Keratinocyte (primary cell): Measurements from ENCODE around the gene GALNT14. TPM values are rescaled to one million over a fixed set of nuclear protein-coding genes. Genes with fewer than 3 reads are reported as not detected.

ENCODE experiments used
- DNase-seq: peaks from one replicate; pipeline ENCODE4 v3.0.0-alpha.2; 2011; ENCODE audit warnings: low read depth, missing footprints, low spot score
- FAIRE-seq: peaks from 2 replicates; lab custom pipeline; 2011; peaks lifted over from hg19 to GRCh38; lab: Jason Lieb, UNC
- H2AFZ ChIP-seq: 2 replicates; pipeline ENCODE4 v1.6.0; 2012; ENCODE audit warnings: low read length, control low read depth, inconsistent platforms; ENCODE audit not compliant: control insufficient read depth
- H3K27ac ChIP-seq: 2 replicates; pipeline ENCODE4 v1.5.1; 2011; ENCODE audit warnings: low read length; ENCODE audit not compliant: control insufficient read depth, insufficient read depth
- H3K27me3 ChIP-seq: 3 replicates; pipeline ENCODE4 v1.6.0; 2011; ENCODE audit warnings: low read length; ENCODE audit not compliant: control insufficient read depth, insufficient read depth; ENCODE audit errors: extremely low read depth
- H3K36me3 ChIP-seq, 2 experiments: 2 replicates in 1 of 2; 3 replicates in 1 of 2; pipeline ENCODE4 v1.5.1; 2011; ENCODE audit warnings: low read length in 2 of 2, mild to moderate bottlenecking in 1 of 2; ENCODE audit not compliant: control insufficient read depth in 2 of 2, insufficient read depth in 2 of 2; ENCODE audit errors: extremely low read depth in 1 of 2
- H3K4me1 ChIP-seq: 3 replicates; pipeline ENCODE4 v1.5.1; 2011; ENCODE audit warnings: low read length; ENCODE audit not compliant: control insufficient read depth, insufficient read depth; ENCODE audit errors: extremely low read depth
- H3K4me2 ChIP-seq: 3 replicates; pipeline ENCODE4 v1.6.0; 2011; ENCODE audit warnings: low read depth, low read length; ENCODE audit not compliant: control insufficient read depth, insufficient read depth; ENCODE audit errors: extremely low read depth
- H3K4me3 ChIP-seq, 3 experiments: fragments of 200-600 bp in 1 of 3; sonication (generic) in 1 of 3; 2 replicates in 2 of 3; 3 replicates in 1 of 3; pipeline ENCODE4 v1.5.1; 2011 to 2016; ENCODE audit warnings: low read length in 3 of 3, mild to moderate bottlenecking in 3 of 3, control low read depth in 2 of 3, inconsistent platforms in 1 of 3, low read depth in 1 of 3, mixed read lengths in 1 of 3, mixed run types in 1 of 3, moderate library complexity in 1 of 3; ENCODE audit not compliant: control insufficient read depth in 2 of 3, insufficient read depth in 2 of 3; ENCODE audit errors: extremely low read depth in 1 of 3
- H3K79me2 ChIP-seq: 2 replicates; pipeline ENCODE4 v1.6.0; 2012; ENCODE audit warnings: low read length; ENCODE audit not compliant: control insufficient read depth, insufficient read depth
- H3K9ac ChIP-seq: 3 replicates; pipeline ENCODE4 v1.6.0; 2011; ENCODE audit warnings: low read length; ENCODE audit not compliant: control insufficient read depth, insufficient read depth; ENCODE audit errors: extremely low read depth
- H3K9me1 ChIP-seq: 3 replicates; pipeline ENCODE4 v1.6.0; 2011; ENCODE audit warnings: low read length; ENCODE audit not compliant: control insufficient read depth, insufficient read depth; ENCODE audit errors: extremely low read depth
- H3K9me3 ChIP-seq: 2 replicates; pipeline ENCODE4 v1.5.1; 2012; ENCODE audit warnings: low read depth, low read length; ENCODE audit not compliant: control insufficient read depth
- H4K20me1 ChIP-seq: 3 replicates; pipeline ENCODE4 v1.6.0; 2011; ENCODE audit warnings: low read length; ENCODE audit not compliant: control insufficient read depth, insufficient read depth; ENCODE audit errors: extremely low read depth
- EZH2 ChIP-seq: IDR thresholded peaks from one replicate; pipeline ENCODE4 v1.6.1; 2012; ENCODE audit warnings: inconsistent platforms, mild to moderate bottlenecking, low read length, moderate library complexity
- dilution Hi-C: fragments of 300-500 bp; cut with MboI; formaldehyde crosslinking; loops from one replicate; pipeline ENCODE4 v1.7.0; 2020; ENCODE audit warnings: low sequenced_read_pairs; ENCODE audit not compliant: extremely low pct_ligation_motif_present
- polyA plus RNA-seq, 5 experiments: library from polyadenylated mRNA; depleted of rRNA in 3 of 5; stranded (reverse) in 3 of 5; stranded (forward) in 1 of 5; unstranded in 1 of 5; fragments of >200 nt; gene quantifications; 1 replicate in 1 of 5; 2 replicates in 3 of 5; 3 replicates in 1 of 5; pipeline versions ENCODE4 v1.2.1 to v1.2.3, GENCODE V29; 2011 to 2012; ENCODE audit warnings: missing spikeins in 2 of 5, low read depth in 1 of 5, low replicate concordance in 1 of 5
- TF ChIP-seq, protein P1 (sequence below), 3 experiments: IDR thresholded peaks in 1 of 3; conservative IDR thresholded peaks in 1 of 3; optimal IDR thresholded peaks in 1 of 3; 2 replicates in 2 of 3; 3 replicates in 1 of 3; pipeline versions ENCODE3 to v1.5.1; 2011; ENCODE audit warnings: low read length in 3 of 3, mild to moderate bottlenecking in 3 of 3, moderate library complexity in 2 of 3, control low read depth in 1 of 3, inconsistent platforms in 1 of 3; ENCODE audit not compliant: insufficient read depth in 2 of 3; ENCODE audit errors: extremely low read depth in 1 of 3

The GALNT14 gene
- polyA plus RNA-seq, 1 donor (not counting 4 experiments of a cell fraction or from before 2014, with no cell fraction given) = 27.4 TPM

DNA sequence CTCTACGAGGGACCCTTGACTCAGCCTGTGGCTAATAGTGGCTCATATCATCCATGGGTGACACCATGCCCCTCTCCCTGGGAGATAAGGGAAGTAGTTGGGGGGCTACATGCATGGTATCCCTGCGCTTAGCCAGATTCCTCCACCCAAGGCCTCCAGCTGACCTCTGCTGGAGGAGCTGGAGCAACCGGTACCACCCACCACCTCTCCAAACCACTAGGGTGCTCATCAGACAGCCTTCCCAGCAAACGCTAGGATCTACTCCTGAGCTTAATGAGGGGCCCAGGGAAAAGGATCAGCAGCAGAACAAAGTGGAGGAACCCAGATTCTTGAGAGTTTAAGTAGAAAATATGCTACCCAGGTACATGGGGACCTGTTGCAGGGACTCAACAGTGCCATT lies 255.1 kb downstream of the GALNT14 start:
- Histone ChIP-seq H3K9ac (no peak overlapping the region), H3K9me3 (no peaks in the 10 kb centered on the region), H3K4me1 (peaks cover 10% of the 10 kb centered on the region), H3K79me2 (no peaks in the 10 kb centered on the region), H4K20me1 (no peaks in the 10 kb centered on the region), H2AFZ (no peak overlapping the region), H3K4me3 (no peak overlapping the region), H3K36me3 (no peaks in the 10 kb centered on the region), H3K9me1 (no peaks in the 10 kb centered on the region), H3K4me2 (no peak overlapping the region), H3K27ac (no peak overlapping the region), H3K27me3 (no peaks in the 10 kb centered on the region)
- TF ChIP-seq, protein P1, sequence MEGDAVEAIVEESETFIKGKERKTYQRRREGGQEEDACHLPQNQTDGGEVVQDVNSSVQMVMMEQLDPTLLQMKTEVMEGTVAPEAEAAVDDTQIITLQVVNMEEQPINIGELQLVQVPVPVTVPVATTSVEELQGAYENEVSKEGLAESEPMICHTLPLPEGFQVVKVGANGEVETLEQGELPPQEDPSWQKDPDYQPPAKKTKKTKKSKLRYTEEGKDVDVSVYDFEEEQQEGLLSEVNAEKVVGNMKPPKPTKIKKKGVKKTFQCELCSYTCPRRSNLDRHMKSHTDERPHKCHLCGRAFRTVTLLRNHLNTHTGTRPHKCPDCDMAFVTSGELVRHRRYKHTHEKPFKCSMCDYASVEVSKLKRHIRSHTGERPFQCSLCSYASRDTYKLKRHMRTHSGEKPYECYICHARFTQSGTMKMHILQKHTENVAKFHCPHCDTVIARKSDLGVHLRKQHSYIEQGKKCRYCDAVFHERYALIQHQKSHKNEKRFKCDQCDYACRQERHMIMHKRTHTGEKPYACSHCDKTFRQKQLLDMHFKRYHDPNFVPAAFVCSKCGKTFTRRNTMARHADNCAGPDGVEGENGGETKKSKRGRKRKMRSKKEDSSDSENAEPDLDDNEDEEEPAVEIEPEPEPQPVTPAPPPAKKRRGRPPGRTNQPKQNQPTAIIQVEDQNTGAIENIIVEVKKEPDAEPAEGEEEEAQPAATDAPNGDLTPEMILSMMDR (optimal IDR thresholded peaks at IDR 0.05 in 1 of 3, IDR thresholded peaks at IDR 0.05 in 1 of 3, conservative IDR thresholded peaks at IDR 0.05 in 1 of 3; ENCODE audit: extremely low read depth in 1 of 3, insufficient read depth in 2 of 3, low read length in 3 of 3) = no peak
- no peak for TF ChIP-seq EZH2
- FAIRE-seq (no peak), DNase-seq (no peak)
- dilution Hi-C loops = no loop called here

DNA sequence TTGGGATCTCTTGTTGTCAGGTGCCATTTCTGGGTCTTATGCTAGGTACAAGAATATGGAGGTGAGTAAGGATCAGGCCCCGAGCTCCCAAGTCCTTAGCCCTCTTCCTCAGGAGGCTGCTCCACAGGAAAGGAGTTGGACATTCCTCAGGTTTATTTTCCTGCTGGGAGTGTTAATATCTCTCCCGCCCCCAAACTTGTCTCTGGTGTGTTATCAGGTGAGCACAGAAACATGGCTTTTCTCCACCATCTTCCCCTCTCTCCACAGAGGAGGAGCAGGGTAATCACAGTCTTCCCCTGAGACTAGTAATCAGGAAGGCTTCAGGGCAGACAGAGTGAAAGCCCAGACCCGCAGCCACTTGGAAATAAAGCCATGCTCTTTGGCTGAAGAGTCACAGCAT lies 257.7 kb downstream of the GALNT14 start:
- DNase-seq (no peak), FAIRE-seq (no peak)
- no peak overlapping the region for H3K9ac ChIP-seq
- no peaks in the 10 kb centered on the region for H4K20me1 ChIP-seq
- no peaks in the 10 kb centered on the region for H3K9me3 ChIP-seq
- TF ChIP-seq EZH2 = no peak
- TF ChIP-seq, protein P1 (optimal IDR thresholded peaks at IDR 0.05 in 1 of 3, IDR thresholded peaks at IDR 0.05 in 1 of 3, conservative IDR thresholded peaks at IDR 0.05 in 1 of 3; ENCODE audit: extremely low read depth in 1 of 3, insufficient read depth in 2 of 3, low read length in 3 of 3) = no peak
- no peaks in the 10 kb centered on the region for H3K79me2 ChIP-seq
- H3K27me3 ChIP-seq = no peaks in the 10 kb centered on the region
- H3K27ac ChIP-seq = no peak overlapping the region
- peaks cover 3% of the 10 kb centered on the region for H3K4me1 ChIP-seq
- H3K9me1 ChIP-seq = no peaks in the 10 kb centered on the region
- dilution Hi-C loops = no loop called here
- H2AFZ ChIP-seq = no peak overlapping the region
- no peaks in the 10 kb centered on the region for H3K36me3 ChIP-seq
- H3K4me2 ChIP-seq = no peak overlapping the region
- H3K4me3 ChIP-seq = no peak overlapping the region
